NCI-H187 (cell line): ENCODE measurements around the gene ARL2.
"Not testable (repeated sequence)": the region's sequence is repeated elsewhere in the genome, so short reads cannot be mapped to it uniquely, and the experiment has no call there.

ENCODE experiments used
- DNase-seq, 2 experiments: peaks; one replicate each; lab custom pipeline; 2025; lab: John Stamatoyannopoulos, UW

Gene ARL2

DNA sequence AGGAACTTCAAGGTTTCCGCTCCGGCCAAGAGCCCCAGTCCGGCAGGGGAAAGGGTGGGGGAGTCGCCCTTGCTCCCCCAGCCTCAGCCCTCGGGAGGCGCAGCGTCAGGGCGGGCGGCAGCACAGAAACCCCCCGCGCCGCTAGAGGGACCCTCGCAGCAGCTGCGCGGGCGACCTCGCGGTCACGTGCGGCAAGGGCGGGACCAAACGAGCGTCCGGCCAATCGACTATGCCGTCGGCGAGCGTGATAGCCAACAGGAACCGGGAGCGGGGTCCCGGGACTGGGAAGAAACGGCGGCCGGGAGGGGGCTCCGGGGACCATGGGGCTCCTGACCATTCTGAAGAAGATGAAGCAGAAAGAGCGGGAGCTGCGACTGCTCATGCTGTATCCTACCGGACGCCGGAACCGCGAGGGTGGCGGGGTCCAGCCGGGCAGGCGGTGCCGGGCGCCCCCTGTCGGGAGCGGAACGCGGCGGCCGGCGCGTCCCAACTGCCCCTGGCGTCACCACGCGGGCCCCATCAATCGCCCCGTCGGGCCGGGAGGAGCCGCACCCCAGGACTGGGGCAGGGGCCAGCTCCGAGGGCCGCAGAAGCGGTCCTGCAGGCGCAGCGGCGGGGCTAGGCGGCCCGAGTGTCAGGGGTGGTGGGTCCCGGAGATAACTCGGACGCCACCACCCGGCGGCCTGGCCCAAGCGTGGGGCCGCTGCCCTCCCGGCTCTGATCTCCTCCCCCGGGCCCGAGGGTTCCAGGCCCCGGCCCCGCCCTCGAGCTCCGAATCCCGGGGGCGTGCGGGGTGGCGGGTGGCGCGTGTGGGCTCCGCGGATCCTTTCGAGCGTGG lies at the start of gene ARL2:
Gene ARL2, plus strand, starts transcription at position 273 of the 838 bp plus-strand sequence. Its CDS starts 48 bp downstream, at position 321.
- peak; percentile 72 to 79 for DNase-seq

DNA sequence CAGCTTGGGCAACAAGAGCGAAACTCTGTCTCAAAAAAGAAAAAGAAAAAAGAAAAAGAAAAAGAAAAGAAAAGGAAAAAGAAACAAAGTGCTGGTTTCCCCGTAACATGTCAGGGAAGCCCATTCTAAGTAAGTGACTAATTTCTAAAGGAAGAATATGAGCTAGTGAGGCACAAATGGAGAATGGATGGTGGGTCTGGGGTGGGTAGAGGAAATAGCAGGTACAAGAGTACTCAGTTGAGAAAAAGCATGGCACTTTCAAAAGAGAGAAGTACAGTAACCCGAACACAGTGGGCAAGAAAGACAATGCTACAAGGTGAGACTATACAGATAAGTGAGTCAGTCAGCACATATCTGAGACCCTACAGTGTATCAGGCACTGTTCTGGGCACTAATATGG lies 46.6 kb upstream of the ARL2 start:
- no peak for DNase-seq

DNA sequence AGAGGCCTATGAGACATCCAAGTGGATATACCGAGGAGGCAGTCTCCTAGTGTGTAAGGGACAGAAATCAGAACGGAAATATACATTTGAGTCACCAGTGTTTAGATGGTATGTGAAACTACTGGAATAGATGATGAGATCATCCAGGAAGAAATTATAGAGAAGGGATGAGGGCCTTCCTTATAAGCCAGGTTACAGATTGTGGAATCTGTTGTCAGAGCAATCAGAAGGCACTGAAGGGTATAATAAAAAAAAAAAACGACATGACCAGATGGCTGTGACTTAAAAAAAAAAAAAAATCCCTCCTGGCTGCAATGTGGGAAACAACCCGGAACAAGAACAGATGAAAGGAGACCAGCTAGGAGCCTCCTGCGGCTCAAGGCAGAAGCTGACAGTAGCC lies 44.8 kb upstream of the ARL2 start:
- DNase-seq: no peak

DNA sequence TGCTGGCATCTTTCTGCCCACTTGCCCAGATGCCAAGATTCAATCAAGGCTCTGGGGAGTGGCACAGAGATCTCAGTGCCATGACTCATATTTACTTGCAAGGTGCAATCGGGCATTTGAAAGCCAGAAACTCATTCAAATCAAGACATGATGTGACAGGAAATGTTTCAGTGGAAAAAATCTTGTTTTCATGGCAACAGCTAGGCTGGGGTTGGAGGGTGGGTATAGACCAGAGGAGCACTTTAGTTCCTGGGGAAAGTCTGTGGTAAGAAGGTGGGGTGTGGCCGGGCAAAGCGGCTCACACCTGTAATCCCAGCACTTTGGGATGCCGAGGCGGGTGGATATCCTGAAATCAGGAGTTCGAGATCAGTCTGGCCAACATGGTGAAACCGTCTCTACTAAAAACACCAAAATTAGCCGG lies 43.2 kb upstream of the ARL2 start:
- DNase-seq: no peak

DNA sequence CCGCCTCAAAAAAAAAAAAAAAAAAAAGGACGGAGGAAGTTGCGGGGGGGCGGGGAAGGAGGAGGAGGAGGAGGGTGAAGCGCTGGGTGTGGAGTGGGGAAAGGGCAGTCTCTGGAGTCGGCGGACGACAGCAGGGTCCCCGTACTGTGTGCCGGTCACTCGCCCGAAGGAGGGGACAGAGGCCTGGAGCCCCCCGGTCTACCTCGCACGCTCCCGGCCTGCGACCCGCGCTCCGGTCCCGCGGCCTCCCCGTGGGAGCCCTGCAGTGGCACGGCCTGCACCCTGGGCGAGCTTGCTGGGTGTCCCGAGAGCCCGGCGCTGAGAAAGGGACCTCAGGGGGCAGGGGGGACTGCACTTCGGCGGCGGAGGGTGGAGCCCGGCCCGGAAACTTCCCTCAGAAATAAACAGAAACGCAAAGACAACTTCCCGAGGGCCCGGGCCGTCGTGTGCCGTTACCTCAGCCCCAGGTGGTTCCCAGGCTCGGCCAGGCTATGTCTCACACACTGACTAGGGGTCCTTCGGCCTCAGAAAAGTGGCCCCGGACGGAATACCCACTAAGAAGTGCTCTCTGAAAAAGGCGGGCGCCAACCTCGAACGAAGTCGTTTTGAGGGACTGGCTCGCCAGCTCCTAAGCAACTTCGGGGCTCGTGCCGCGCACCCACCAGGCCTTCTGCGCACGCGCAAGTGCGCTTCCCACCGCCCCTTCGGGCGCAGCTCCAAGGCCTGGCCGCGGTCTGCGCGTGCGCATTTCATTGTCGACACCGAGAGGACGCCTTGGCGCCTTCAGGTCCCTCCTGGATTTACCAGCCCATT lies 42.3 kb upstream of the ARL2 start, which contains the start of gene MAJIN:
Gene MAJIN, minus strand, starts transcription at position 688 of the 813 bp plus-strand sequence. CDS start 12,703 bp downstream, outside the sequence.
- no peak for DNase-seq

DNA sequence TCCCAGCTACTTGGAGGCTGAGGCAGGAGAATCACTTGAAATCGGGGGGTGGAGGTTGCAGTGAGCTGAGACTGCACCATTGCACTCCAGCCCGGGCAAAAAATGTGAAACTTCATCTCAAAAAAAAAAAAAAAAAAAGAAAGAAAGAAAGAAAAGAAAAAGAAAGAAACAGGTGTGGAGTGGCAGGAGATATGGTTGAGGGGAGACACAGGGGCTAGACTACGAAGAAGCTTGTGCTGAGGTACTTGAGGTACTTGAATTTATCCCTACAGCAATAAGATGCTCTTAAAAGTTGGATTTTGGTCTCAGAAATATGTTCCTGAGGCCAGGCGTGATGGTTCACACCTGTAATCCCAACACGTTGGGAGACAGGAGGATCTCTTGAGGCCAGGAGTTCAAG lies 39.8 kb upstream of the ARL2 start:
- DNase-seq: no peak

DNA sequence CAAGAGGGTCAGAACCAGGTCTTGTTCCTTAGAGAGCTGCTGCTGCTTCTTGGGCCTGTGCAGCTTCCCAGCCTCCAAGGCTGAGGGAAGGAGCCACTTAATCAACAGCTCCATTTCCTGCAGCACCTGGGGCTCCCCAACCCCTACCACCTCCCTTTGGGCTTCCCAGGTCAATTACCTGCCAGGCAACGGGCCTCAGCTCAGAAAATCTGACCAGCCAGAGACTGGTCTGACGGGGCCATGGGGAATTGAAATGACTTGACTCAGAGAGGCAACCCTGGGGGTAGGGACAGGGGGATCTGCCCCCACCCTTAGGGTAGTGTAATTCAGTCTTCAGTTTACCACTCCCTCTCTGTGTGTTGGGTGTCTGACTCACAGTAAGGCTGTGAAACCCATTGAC lies 37.3 kb upstream of the ARL2 start:
- no peak for DNase-seq

DNA sequence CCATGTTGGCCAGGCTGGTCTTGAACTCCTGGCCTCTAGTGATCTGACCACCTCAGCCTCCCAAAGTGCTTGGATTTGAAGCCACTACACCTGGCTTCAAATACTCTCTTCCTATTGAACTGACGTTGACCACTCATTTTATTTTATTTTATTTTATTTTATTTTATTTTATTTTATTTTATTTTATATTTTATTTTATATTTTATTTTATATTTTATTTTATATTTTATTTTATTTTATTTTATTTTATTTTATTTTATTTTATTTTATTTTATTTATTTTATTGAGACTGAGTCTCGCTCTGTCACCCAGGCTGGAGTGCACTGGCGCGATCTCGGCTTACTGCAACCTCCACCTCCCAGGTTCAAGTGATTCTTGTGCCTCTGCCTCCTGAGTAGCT lies 30.6 kb upstream of the ARL2 start:
- DNase-seq: not testable (repeated sequence)

DNA sequence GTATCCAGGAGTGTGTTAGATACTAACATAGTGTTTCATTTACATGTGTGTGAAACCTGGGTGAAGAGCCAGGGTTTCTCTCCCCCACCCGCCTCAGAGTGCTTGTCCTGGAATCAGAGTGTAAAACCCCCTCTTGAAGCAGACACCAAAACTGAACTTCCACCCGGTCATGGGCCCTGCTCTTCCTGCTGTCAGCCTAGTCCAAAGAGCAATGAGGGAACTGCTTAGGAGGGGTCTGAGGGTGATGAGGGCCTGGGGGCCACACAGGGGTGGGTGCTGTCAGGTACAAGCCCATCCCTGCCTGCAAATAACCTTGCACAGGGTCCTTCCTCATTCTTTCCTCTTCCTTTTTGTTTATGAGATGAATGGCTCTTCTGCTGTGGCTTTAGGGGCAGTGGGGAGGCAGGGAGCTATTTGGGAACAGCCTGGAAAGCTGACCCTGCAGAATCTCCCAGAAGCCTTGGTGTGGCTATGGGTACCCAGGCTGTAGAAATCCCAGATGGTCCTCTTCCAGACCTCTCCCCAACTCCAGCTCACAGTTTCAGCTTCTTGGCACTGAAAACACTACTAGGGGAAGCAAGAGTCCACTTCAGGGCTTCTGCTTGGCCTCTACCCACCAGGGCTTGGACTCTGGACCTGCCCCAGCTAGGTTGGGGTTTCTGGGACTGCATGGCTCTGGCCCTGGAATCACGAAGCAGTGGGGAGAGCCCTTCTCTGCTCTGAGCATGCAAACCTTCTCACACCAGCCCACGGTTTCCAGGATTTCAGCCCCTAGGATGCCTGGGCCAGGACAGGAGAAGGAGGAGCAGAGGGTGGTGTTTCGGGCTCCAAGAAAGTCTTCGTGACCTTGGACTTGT lies 25.7 kb upstream of the ARL2 start:
- DNase-seq: no peak

DNA sequence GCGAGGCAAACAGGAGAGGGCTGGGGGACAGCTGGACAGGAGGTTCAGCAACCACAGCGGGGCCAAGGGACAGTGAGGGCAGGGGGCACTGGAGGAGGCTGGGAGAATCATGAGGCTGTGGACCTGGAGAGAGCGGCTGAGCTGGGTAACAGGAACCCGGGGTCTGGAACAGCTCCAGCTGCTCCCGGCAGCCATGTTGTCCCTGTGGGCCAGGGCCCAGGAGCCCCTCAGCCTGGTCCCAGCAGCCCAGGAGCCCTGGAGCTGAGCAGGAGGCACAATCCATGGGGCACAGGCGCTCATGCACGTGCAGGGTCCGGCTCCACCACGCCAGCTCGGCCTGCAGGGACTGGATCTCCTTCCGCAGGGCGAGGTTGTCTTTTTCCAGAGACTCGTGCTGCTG lies 24.5 kb upstream of the ARL2 start:
- DNase-seq: no peak

DNA sequence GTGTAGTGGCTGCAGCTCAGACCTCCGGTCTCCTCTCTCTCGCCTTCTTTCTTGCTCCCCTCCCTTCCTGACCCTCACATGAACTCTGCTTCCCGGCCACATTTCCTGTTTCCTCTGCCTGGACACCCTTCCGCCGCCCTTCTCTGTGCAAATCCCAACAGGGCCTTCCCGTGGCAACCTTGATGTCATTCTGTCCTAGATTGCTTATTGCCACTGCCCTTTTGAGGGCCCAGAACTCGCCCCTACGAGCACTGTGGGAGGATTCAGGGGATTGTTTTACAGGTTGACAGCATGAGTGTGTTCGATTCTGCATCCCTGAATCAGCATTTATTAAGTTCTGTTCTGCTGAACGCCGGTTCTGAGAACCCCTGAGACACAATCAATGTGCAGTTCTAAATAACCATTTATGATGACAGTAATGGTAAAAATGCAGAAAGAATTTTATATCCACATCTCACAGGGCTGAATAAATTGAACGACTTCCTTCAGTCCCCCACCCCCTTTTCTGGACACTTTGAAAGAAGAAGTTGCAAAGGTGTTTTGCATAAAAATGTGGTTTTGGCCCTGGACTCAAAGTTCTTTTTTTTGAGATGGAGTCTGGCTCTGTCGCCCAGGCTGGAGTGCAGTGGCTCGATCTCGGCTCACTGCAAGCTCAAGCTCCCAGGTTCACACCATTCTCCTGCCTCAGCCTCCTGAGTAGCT lies 23.6 kb upstream of the ARL2 start:
- no peak for DNase-seq

DNA sequence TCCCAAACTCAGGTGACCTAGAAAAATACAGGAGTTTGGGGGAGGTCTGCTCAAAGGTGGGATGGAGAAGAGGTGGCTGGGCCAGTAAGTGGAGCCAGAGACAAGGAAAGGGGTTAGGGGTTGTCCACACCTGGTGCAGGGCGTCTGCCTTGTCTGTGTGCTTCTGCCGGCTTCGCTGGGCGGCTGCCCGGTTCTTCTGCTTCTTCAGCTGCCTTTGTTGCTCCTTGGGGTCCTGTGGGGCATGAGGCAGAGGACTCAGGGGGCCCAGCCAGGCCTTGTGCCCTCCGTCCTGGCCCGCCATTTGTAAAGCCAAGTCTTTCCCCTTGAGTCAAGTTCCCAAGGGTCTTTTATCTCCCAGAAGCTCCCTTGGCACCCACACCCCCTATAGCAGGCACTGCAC lies 19.6 kb upstream of the ARL2 start:
- no peak for DNase-seq

DNA sequence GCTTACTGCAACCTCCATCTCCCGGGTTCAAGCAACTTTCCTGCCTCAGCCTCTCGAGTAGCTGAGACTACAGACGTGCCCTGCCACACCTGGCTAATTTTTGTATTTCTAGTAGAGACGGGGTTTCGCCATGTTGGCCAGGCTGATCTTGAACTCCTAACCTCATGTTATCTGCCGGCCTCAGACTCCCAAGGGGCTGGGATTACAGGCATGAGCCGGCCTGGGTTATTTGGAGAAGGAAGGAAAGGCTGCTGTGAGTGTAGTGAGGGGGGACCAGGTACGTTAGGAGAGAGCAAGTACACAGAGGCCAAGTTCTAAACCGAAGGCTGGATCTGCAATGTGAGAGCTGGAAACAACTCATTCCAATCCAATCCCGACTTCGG lies 17.6 kb upstream of the ARL2 start:
- DNase-seq: no peak

DNA sequence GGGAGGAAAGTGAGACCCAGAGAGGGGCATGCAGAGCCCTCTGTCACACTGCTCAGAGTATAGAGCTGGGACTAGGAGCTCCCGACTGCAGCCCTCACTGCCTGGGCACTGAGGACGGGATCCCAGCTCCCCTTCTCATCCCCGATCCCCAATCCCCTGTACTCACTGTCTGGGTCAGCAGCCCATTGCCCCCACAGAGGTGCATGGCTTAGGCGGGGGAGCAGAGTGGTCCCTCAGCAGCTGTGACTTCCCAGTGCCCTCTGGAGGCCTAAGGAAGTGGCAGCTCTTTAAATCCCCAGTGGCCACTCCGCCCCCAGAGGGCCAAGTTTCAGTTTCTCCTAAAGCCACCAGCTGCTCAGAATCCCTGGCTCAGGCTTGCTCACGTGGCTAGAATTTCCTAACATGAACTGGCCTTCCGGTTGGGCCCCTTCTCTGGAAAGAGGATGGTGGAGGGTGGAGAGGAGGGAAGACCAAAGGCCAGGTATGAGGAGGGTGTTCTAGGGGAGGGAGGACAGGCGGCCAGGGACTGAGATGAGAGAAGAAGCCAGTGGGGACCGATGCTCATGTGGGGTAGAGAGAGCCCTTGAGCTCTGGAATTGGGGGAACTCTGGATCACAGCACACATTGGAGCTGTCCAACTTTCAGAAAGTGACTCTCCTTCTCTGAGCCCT lies 17.1 kb upstream of the ARL2 start, which contains the start of gene BATF2:
Gene BATF2, minus strand, starts transcription at position 262 of the 671 bp plus-strand sequence. Its CDS starts 57 bp downstream, at position 205.
- peak; percentile 20 to 22 for DNase-seq

DNA sequence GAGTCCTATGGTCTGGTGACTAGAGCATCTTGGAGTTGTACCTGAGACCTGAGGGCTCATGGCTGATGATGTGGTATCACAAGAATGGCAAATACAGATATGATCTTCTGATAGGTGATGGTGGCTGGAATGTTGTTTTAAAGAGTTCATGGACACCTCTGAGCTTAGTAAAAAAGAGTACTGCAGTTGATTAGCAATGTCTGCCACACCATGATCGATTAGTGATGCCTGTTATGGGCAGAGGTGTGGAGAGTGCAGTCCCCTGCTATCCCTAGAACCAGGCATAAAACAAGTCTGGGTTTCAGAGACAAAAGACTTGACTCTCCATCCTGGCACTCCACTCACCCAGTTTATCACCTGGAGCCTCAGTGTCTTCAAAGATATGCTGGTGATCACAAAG lies 15.8 kb upstream of the ARL2 start:
- DNase-seq: peak in 1 of 2 experiments; percentile 39

DNA sequence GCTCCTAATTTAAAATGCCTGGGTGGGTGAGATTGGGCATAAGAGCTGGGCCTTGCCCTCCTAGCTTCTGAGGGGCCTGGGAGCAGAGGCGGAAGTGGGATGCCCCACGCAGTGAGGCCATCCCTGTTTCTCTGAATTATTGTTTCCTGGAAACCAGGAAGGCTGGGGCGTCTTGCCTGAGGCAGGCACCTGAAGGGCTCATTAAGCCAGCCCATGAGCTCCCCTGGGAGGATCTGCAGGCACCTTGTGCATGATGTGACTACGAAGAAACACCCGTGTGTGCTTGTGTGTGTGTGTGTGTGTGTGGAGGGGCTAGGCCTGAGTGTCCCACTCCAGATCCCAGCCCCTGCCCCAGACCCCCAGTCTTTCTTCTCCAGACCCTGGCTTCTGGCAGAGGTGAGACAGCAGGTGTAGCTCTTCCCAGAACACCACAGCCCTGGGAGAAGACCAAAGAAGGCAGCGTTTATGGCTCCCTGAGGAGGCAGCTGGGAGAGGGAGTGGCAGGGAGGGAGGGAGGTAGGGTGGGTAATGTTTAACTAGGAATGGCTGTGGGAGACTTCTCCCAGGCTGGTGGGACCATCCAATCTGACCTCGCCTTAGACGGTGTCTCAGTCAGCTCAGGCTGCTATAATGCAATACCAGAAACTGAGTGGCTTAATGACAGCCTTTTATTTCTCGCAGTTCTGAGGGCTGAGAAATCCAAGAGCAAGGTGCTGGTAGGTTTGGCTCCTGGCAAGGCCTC lies 15.1 kb upstream of the ARL2 start:
- DNase-seq: peak; percentile 28 to 57

DNA sequence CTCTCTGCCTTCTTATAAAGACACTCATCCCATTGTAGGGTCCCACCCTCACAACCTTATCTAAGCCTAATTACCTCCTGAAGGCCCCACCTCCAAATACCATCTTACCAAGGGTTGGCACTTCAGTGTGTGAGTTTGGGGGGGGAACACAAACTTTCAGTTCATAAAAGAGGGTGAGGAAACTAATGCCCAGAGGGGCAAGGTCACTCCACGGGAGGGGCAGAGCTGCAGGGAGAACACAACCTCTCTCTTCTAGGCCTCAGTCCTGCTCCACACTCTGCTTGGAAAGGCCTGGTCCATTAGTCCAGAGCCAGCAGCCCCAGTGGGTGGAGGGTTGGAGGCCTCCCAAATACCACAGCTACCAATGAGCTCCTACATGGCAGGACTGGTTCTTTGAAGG lies 14.5 kb upstream of the ARL2 start:
- no peak for DNase-seq

DNA sequence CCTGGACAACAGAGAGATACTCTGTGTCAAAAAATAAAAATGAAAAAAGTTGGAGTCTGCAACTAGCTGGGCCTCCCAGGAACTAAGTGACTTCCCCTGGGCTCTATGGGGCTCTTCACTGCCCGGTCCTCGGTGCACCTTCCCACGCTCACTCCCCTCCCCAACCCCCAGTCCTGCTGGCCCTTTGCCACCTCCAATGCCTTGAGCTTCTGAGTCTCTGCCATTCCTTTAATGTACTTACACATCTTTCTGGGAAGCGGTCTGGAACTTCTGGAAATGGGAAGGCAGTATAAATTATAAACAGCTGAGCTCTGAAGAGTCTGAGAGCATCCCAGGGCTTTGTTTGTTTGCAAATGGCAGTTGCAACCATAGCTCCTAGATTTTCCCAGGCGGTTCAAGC lies 11.3 kb upstream of the ARL2 start:
- DNase-seq: no peak

DNA sequence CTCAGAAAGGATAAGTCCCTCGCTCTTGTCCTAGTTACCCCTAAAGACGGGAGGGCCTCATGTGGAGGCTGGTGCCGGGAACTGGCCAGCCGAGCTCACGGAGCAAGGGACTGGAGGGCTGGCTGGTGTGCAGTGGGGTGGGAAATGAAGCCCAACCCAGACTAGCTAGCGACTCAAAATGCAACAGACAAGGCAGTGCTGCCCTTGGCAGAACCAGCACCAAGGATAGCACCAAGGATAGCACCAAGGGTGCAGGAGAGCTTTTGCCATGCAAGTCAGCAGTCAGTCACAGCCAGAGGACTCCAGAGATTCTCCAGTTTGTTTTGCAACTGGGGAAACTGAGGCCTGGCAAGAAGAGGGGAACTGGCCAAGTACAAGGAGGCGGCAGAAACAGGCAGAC lies 10.7 kb upstream of the ARL2 start:
- no peak for DNase-seq

DNA sequence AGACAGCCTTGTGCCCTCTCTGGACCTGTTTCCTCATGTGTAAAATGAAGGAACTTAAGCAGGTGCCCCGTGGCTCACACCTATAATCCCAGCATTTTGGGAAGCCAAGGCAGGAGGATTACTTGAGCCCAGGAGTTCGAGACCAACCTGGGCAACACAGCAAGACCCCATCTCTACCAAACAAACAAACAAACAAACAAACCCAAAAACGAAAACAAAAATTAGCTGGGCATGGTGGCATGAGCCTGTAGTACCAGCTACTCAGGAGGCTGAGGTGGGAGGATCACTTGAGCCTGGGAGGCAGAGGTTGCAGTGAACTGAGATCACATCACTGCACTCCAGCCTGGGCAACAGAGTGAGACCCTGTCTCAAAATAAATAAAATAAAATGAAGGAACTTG lies 10.0 kb upstream of the ARL2 start:
- DNase-seq: not testable (repeated sequence)
